Prostate gland (tissue), 2 donors: Measurements from ENCODE around the gene RTRAF. TPM values are rescaled to one million over a fixed set of nuclear protein-coding genes. Genes with fewer than 3 reads are reported as not detected.

ENCODE experiments used
- DNase-seq: peaks from one replicate; pipeline ENCODE4 v3.0.0-alpha.2; 2019; ENCODE audit warnings: low spot score
- H3K27ac ChIP-seq, 2 donors: fragments of 200-600 bp; sonication (generic); 2 replicates each; pipeline ENCODE4 v1.5.1; 2017 to 2019
- H3K27me3 ChIP-seq: fragments of 200-600 bp; sonication (generic); replicated peaks from 2 replicates; pipeline ENCODE4 v1.5.1; 2019; ENCODE audit not compliant: insufficient read depth
- H3K36me3 ChIP-seq, 2 donors: fragments of 200-600 bp; sonication (generic); 1 replicate in 1 of 2; 2 replicates in 1 of 2; pipeline versions ENCODE4 v1.5.1 to v1.8.1; 2017 to 2019
- H3K4me1 ChIP-seq: fragments of 200-600 bp; sonication (generic); replicated peaks from 2 replicates; pipeline ENCODE4 v1.5.1; 2019
- H3K4me3 ChIP-seq, 2 donors: fragments of 200-600 bp; sonication (generic); 2 replicates each; pipeline ENCODE4 v1.5.1; 2017 to 2019
- H3K9me3 ChIP-seq: fragments of 200-600 bp; sonication (generic); 2 replicates; pipeline ENCODE4 v1.5.1; 2017
- POLR2A ChIP-seq: fragments of 450-650 bp; IDR thresholded peaks from one replicate; pipeline ENCODE4 v1.6.1; 2016; ENCODE audit warnings: antibody characterized with exemption, mild to moderate bottlenecking
- POLR2AphosphoS5 ChIP-seq: sonication (generic); formaldehyde crosslinking; IDR thresholded peaks from one replicate; pipeline ENCODE4 v1.6.1; 2017; ENCODE audit warnings: antibody characterized with exemption
- whole genome bisulfite sequencing: methylation state at CpG from one replicate; pipeline ENCODE4 v1.1.5; 2018; 5-methylcytosine and 5-hydroxymethylcytosine counted together
- intact Hi-C: fragments of 100-400 bp; cut with DNase I; formaldehyde crosslinking; loops from one replicate; pipeline ENCODE4 v1.14.2; 2022
- total RNA-seq, 2 donors: library from RNA; depleted of rRNA; stranded (reverse); fragments of >200 nt; gene quantifications; one replicate each; pipeline ENCODE4 v1.1.0, GENCODE V29; 2016
- TF ChIP-seq, protein P1 (sequence below), 4 experiments: fragments of 200-600 bp in 2 of 4; fragments of 450-650 bp in 2 of 4; sonication (generic) in 2 of 4; IDR thresholded peaks; 1 replicate in 3 of 4; 2 replicates in 1 of 4; pipeline ENCODE4 v1.5.1; 2016 to 2019; ENCODE audit warnings: antibody characterized with exemption in 4 of 4, mild to moderate bottlenecking in 2 of 4, moderate library complexity in 2 of 4

Gene RTRAF
- total RNA-seq, 2 donors from 2014 or later, result 62.6 to 105 TPM

DNA sequence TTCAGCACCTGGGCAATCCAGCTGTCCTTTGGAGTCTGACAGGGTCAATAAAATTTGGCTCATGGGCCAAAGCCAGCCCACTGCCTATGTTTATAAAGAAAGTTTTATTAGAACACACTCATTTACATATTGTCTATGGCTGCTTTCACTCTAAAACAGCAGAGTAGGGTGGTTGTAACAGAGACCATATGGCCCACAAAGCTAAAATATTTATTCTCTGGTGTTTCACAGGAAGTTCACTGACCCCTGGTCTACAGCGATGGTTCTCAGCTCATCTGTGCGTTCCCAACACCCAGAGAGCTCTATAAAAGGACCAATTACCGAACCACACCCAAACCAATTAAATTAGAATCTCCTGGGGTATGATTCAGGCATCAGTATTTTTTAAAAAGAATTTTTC is 37.7 kb upstream of the RTRAF start:
- Histone ChIP-seq H3K4me3 (no peak overlapping the region), H3K9me3 (no peaks in the 10 kb centered on the region), H3K27me3 (no peaks in the 10 kb centered on the region), H3K36me3 (no peaks in the 10 kb centered on the region), H3K27ac (no peak overlapping the region), H3K4me1 (no peaks in the 10 kb centered on the region)
- WGBS, result 79% methylated on average over 3 of the region's 3 CpGs
- no peak for DNase-seq
- intact Hi-C loops, result no loop called here
- no peak for TF ChIP-seq POLR2AphosphoS5
- TF ChIP-seq, protein P1, sequence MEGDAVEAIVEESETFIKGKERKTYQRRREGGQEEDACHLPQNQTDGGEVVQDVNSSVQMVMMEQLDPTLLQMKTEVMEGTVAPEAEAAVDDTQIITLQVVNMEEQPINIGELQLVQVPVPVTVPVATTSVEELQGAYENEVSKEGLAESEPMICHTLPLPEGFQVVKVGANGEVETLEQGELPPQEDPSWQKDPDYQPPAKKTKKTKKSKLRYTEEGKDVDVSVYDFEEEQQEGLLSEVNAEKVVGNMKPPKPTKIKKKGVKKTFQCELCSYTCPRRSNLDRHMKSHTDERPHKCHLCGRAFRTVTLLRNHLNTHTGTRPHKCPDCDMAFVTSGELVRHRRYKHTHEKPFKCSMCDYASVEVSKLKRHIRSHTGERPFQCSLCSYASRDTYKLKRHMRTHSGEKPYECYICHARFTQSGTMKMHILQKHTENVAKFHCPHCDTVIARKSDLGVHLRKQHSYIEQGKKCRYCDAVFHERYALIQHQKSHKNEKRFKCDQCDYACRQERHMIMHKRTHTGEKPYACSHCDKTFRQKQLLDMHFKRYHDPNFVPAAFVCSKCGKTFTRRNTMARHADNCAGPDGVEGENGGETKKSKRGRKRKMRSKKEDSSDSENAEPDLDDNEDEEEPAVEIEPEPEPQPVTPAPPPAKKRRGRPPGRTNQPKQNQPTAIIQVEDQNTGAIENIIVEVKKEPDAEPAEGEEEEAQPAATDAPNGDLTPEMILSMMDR (IDR thresholded peaks at IDR 0.05), result no peak
- TF ChIP-seq POLR2A, result no peak

DNA sequence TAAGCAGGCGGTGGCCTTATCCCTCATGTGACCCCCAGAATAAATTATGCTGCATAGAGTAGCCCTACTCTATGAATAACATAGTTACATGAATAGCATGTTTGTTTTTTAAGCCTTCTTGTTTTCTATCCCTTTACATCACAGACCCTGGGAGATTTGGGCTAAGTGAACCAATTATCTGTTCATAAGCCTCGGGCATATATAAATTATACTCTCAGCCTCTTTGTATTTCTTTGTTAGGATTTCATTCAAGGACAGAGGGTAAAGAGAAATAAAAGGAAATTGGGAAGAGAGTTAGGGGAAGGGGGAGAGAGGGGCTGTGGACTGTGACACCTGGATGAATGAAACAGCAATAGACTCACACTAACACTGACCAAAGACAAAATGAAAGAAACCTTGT is 35.3 kb upstream of the RTRAF start:
- intact Hi-C loops, result no loop called here
- H3K9me3 ChIP-seq, result no peaks in the 10 kb centered on the region
- TF ChIP-seq, protein P1 (IDR thresholded peaks at IDR 0.05), result no peak
- TF ChIP-seq POLR2A (no peak), POLR2AphosphoS5 (no peak)
- WGBS, result 80% methylated on average over 2 of the region's 2 CpGs
- H3K4me1 ChIP-seq, result no peaks in the 10 kb centered on the region
- no peak overlapping the region for H3K27ac ChIP-seq
- no peak overlapping the region for H3K4me3 ChIP-seq
- H3K36me3 ChIP-seq, result no peaks in the 10 kb centered on the region
- no peak for DNase-seq
- H3K27me3 ChIP-seq, result no peaks in the 10 kb centered on the region

DNA sequence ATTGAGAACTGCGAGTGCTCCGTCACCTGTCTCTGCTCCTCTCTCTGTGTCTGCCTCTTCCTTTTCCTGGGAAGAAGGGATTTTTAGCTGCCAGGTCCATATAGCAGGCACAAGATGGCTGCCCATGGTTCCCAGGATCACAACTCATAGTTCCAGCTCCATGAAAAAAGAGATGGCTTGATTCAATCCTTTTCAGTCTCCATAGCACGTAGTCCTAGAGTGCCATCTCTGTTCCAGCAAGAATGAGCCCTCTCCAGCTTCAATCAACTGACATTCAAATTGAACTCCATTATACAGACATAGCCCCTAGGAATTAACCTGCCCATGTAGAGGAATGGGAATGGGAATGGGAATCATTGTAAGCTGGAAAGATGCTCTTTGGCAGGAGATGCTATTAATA is 34.7 kb upstream of the RTRAF start:
- no peaks in the 10 kb centered on the region for H3K27me3 ChIP-seq
- intact Hi-C loops, result no loop called here
- H3K4me1 ChIP-seq, result no peaks in the 10 kb centered on the region
- H3K36me3 ChIP-seq, result no peaks in the 10 kb centered on the region
- H3K27ac ChIP-seq, result no peak overlapping the region
- no peak for DNase-seq
- TF ChIP-seq POLR2AphosphoS5 (no peak), POLR2A (no peak)
- TF ChIP-seq, protein P1 (IDR thresholded peaks at IDR 0.05), result no peak
- H3K4me3 ChIP-seq, result no peak overlapping the region
- WGBS, result 97% methylated on average over 3 of the region's 3 CpGs
- no peaks in the 10 kb centered on the region for H3K9me3 ChIP-seq

DNA sequence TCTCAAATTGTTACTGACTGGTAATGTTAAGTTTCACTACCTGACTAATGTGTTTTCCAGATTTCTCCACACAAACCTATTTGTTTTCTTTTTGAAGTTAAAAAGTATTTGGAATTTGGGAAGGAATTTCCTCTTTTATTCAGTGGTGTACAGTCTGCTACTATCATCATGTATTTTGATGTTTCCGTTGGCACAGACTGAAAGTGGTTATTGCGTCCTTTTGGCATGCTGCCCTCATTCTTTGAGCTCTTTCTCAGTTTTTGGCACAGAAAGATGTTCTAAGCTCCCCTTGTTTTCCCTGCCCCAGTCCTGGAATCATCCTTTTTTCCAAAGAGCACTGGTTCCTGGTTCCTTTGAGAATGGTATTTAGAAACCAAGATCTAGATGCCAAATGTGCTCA is 31.4 kb upstream of the RTRAF start:
- Histone ChIP-seq H3K4me1 (no peaks in the 10 kb centered on the region), H3K4me3 (no peak overlapping the region), H3K9me3 (no peaks in the 10 kb centered on the region), H3K27me3 (no peaks in the 10 kb centered on the region), H3K36me3 (no peaks in the 10 kb centered on the region), H3K27ac (no peak overlapping the region)
- intact Hi-C loops, result no loop called here
- TF ChIP-seq, protein P1 (IDR thresholded peaks at IDR 0.05), result no peak
- TF ChIP-seq POLR2A (no peak), POLR2AphosphoS5 (no peak)
- DNase-seq, result no peak
- 44% methylated on average over 2 of the region's 2 CpGs for WGBS

DNA sequence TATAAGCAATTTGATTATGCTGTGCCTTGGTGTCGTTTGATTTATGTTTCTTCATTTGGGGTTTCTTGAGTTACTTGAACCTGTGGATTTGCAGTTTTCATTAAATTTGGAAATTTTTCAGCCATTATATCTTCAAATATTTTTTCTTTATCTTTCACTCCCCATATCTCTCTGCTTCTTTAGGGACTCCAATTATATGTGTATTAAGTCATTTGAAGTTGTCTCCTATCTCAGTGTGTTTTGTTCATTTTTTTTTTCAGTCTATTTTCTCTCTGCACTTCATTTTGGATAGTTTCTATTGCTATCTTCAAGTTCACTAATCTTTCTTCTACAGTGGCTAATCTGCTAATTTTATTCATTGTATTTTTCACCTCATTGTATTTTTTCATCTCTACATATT is 29.4 kb upstream of the RTRAF start:
- 93% methylated on average over 1 of the region's 1 CpG for WGBS
- TF ChIP-seq POLR2A, result no peak
- TF ChIP-seq POLR2AphosphoS5, result no peak
- TF ChIP-seq, protein P1 (IDR thresholded peaks at IDR 0.05), result no peak
- DNase-seq, result no peak
- Histone ChIP-seq H3K9me3 (no peaks in the 10 kb centered on the region), H3K4me3 (no peak overlapping the region), H3K27me3 (no peaks in the 10 kb centered on the region), H3K27ac (no peak overlapping the region), H3K4me1 (no peaks in the 10 kb centered on the region), H3K36me3 (no peaks in the 10 kb centered on the region)
- intact Hi-C loops, result no loop called here
